Umbilical cord (tissue), 2 donors: ENCODE data around the gene MMEL1. TPM values are rescaled to one million over a fixed set of nuclear protein-coding genes. Genes with fewer than 3 reads are reported as not detected.
"Not testable (repeated sequence)": the region's sequence is repeated elsewhere in the genome, so short reads cannot be mapped to it uniquely, and the experiment has no call there.

Experiments
- DNase-seq: peaks from one replicate; pipeline ENCODE4 v3.0.0-alpha.2; 2015; ENCODE audit warnings: low spot score
- total RNA-seq: library from RNA; depleted of rRNA; stranded (reverse); fragments of >200 nt; gene quantifications from one replicate; pipeline ENCODE4 v1.2.3, GENCODE V29; 2014; ENCODE audit warnings: low replicate concordance; ENCODE audit not compliant: insufficient read depth

Gene MMEL1, protein sequence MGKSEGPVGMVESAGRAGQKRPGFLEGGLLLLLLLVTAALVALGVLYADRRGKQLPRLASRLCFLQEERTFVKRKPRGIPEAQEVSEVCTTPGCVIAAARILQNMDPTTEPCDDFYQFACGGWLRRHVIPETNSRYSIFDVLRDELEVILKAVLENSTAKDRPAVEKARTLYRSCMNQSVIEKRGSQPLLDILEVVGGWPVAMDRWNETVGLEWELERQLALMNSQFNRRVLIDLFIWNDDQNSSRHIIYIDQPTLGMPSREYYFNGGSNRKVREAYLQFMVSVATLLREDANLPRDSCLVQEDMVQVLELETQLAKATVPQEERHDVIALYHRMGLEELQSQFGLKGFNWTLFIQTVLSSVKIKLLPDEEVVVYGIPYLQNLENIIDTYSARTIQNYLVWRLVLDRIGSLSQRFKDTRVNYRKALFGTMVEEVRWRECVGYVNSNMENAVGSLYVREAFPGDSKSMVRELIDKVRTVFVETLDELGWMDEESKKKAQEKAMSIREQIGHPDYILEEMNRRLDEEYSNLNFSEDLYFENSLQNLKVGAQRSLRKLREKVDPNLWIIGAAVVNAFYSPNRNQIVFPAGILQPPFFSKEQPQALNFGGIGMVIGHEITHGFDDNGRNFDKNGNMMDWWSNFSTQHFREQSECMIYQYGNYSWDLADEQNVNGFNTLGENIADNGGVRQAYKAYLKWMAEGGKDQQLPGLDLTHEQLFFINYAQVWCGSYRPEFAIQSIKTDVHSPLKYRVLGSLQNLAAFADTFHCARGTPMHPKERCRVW
- not detected for total RNA-seq

DNA sequence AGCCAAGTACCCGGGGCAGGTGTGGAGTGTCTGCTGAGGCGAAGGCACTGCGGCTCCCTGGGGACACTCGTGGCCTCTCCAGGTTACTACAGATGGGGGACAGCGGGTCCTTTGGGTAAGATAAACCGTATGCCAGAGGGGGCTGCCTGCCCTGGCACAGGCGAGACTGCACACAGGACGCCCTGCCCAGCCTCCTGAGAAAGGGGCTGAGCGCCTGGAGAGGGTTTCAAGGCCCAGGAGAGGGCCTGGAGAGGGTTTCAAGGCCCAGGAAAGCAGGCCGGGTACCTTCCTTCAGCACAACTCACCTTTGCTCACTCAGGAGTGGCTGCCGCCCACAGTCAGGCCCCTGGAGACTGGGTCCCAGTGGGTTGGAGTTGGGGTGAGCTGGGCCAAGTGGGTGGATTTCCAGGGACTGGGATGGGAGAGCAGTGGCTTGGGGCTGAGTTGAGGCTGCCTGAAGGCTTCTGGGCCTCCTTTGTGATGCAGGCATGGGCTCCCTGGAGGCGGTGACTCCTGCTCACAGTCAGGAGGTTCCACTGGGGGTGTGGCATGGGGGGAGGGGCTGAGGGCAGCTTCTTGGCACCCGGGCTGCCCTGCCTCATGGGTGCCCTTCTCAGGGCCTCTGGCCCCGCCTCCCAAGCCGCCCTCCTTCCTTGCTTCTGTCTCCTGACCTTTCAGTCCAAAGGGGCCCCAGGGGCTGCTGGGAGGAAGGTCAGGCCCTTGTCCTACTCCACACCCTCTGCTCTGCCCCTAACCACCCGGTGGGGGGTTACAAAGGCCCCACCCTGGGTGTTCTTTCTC lies at the start of gene MMEL1:
Gene MMEL1 (minus strand): TSS at position 456 of the 801 bp plus-strand sequence. CDS start 3,532 bp downstream, outside the sequence.
- DNase-seq: no peak

DNA sequence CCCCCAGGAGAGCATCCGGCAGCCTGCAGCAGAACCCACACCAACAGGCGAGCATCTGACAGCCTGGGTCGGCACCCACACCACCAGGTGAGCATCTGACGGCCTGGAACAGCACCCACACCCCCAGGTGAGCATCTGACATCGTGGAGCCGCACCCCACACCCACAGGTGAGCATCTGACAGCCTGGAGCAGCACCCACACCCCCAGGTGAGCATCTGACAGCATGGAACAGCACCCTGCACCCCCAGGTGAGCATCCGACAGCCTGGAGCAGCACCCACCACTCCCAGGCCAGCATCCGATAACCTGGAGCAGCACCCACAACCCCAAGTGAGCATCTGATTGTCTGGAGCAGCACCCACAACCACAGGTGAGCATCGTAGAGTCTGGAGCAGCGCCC lies 43.9 kb upstream of the MMEL1 start:
- DNase-seq: not testable (repeated sequence)

DNA sequence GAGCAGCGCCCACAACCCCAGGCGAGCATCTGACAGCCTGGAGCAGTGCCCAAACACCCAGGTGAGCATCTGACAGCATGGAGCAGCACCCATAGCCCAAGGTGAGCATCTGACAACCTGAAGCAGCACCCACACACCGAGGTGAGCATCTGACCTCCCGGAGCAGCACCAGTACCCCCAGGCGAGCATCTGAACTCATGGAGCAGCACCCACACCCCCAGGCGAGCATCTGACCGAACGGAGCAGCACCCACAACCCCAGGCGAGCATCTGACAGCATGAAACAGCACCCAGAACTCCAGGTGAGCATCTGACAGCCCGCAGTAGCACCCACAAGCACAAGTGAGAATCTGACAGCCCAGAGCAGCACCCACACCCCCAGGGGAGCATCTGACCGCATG lies 38.8 kb upstream of the MMEL1 start:
- not testable (repeated sequence) for DNase-seq

DNA sequence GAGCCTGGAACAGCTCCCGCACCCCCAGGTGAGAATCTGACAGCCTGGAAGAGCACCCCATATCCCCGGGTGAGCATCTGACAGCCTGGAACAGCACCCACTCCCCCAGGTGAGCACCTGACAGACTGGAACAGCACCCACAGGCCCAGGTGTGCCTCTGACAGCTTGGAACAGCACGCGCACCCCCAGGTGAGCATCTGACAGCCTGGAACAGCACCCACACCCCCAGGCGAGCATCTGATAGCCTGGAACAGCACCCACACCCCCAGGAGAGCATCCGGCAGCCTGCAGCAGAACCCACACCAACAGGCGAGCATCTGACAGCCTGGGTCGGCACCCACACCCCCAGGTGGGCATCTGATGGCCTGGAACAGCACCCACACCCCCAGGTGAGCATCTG lies 27.0 kb upstream of the MMEL1 start:
- not testable (repeated sequence) for DNase-seq

DNA sequence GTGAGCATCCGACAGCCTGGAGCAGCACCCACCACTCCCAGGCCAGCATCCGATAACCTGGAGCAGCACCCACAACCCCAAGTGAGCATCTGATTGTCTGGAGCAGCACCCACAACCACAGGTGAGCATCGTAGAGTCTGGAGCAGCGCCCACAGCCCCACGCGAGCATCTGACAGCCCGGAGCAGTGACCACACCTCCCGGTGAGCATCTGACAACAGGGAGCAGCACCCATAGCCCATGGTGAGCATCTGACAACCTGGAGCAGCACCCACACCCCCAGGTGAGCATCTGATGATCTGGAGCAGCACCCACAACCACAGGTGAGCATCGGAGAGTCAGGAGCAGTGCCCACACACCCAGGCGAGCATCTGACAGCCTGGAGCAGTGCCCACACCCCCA lies 25.1 kb upstream of the MMEL1 start:
- DNase-seq: not testable (repeated sequence)

DNA sequence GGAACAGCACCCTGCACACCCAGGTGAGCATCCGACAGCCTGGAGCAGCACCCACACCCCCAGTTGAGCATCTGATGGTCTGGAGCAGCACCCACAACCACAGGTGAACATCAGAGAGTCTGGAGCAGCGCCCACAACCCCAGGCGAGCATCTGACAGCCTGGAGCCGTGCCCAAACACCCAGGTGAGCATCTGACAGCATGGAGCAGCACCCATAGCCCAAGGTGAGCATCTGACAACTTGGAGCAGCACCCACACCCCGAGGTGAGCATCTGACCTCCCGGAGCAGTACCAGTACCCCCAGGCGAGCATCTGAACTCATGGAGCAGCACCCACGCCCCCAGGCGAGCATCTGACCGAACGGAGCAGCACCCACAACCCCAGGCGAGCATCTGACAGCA lies 24.3 kb upstream of the MMEL1 start:
- DNase-seq: not testable (repeated sequence)

DNA sequence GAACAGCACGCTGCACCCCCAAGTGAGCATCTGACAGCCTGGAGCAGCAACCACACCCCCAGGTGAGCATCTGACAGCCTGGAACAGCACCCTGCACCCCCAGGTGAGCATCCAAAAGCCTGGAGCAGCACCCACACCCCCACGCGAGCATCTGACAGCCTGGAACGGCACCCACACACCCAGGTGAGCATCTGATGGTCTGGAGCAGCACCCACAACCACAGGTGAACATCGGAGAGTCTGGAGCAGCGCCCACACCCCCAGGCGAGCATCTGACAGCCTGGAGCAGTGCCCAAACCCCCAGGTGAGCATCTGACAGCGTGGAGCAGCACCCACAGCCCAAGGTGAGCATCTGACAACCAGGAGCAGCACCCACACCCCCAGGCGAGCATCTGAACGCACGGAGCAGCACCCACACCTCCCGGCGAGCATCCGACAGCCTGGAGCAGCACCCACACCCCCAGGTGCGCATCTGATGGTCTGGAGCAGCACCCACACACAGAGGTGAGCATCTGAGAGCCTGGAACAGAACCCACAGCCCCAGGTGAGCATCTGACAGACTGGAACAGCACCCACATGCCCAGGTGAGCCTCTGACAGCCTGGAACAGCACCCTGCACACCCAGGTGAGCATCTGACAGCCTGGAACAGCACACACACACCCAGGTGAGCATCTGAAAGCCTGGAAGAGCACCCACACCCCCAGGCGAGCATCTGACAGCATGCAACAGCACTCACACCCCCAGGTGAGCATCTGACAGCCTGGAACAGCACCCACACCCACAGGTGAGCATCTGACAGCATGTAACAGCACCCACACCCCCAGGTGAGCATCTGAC lies 23.0 kb upstream of the MMEL1 start:
- not testable (repeated sequence) for DNase-seq

DNA sequence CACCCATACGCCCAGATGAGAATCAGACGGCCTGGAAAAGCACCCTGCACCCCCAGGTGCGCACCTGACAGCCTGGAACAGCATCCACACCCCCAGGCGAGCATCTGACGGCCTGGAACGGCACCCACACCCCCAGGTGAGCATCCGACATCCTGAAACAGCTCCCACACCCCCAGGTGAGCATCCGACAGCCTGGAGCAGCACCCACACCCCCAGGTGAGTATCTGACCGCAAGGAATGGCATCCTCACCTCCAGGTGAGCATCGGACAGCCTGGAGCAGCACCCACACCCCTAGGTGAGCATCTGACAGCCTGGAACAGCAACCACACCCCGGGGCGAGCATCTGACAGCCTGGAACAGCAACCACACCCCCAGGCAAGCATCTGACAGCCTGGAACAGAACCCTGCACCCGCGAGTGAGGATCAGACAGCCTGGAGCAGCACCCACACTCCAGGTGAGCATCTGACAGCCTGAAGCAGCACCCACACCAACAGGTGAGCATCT lies 21.7 kb upstream of the MMEL1 start:
- DNase-seq: not testable (repeated sequence)

DNA sequence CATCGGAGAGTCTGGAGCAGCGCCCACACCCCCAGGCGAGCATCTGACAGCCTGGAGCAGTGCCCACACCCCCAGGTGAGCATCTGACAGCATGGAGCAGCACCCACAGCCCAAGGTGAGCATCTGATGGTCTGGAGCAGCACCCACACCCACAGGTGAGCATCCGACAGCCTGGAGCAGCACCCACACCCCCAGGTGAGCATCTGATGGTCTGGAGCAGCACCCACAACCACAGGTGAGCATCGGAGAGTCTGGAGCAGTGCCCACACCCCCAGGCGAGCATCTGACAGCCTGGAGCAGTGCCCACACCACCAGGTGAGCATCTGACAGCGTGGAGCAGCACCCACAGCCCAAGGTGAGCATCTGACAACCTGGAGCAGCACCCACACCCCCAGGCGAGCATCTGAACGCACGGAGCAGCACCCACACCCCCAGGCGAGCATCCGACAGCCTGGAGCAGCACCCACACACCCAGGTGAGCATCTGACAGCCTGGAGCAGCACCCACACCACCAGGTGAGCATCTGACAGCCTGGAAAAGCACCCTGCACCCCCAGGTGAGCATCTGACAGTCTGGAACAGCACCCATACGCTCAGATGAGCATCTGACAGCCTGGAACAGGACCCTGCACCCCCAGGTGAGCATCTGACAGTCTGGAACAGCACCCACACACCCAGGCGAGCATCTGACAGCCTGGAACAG lies 21.1 kb upstream of the MMEL1 start:
- not testable (repeated sequence) for DNase-seq

DNA sequence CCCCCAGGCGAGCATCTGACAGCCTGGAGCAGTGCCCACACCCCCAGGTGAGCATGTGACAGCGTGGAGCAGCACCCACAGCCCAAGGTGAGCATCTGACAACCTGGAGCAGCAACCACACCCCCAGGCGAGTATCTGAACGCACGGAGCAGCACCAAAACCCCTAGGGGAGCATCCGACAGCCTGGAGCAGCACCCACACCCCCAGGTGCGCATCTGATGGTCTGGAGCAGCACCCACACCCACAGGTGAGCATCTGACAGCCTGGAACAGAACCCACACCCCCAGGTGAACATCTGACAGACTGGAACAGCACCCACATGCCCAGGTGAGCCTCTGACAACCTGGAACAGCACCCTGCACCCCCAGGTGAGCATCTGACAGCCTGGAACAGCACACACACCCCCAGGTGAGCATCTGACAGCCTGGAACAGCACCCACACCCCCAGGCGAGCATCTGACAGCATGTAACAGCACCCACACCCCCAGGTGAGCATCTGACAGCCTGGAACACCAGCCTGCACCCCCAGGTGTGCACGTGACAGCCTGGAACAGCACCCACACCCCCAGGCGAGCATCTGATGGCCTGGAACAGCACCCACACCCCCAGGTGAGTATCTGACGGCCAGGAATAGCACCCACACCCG lies 20.2 kb upstream of the MMEL1 start:
- DNase-seq: not testable (repeated sequence)

DNA sequence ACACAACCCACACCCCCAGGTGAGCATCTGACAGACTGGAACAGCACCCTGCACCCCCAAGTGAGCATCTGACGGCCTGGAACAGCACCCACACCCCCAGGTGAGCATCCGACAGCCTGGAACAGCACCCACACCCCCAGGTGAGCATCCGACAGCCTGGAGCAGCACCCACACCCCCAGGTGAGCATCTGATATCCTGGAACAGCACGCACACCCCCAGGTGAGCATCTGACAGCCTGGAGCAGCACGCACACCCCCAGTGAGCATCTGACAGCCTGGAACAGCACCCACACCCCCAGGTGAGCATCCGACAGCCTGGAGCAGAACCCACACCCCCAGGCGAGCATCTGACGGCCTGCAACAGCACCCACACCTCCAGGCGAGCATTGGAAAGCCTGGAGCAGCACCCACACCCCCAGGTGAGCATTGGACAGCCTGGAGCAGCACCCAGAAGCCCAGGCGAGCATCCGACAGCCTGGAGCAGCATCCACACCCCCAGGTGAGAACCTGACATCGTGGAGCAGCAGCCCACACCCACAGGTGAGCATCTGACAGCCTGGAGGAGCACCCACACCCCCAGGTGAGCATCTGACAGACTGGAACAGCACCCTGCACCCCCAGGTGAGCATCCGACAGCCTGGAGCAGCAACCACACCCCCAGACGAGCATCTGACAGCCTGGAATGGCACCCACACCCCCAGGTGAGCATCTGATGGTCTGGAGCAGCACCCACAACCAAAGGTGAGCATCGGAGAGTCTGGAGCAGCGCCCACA lies 19.5 kb upstream of the MMEL1 start:
- DNase-seq: not testable (repeated sequence)

DNA sequence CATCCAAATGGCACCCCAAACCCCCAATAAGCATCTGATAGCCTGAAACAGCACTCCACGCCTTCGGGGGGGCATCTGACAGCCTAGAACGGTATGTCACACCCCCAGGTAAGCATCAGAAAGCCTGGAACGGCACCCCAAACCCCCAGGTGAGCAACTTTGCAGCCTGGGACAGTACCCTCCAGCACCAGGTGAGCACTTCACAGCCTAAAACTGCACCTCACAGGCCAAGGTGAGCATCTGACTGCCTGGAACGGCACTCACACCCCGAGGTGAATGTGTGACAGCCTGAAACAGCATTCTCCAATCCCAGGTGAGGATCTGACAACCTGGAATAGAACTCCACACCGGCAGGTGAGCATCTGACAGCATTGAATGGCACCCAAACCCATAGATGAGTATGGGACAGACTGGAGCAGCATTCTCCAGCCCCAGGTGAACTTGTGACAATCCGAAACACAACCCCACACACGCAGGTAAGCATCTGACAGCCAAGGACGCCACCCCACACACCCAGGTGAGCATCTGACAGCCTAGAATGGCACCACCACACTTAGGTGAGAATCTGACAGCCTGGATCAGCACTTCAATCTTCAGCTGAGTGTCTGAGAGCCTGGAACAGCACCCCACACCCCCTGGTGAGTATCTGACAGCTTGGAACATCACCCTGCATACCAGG lies 18.3 kb upstream of the MMEL1 start:
- DNase-seq: no peak

DNA sequence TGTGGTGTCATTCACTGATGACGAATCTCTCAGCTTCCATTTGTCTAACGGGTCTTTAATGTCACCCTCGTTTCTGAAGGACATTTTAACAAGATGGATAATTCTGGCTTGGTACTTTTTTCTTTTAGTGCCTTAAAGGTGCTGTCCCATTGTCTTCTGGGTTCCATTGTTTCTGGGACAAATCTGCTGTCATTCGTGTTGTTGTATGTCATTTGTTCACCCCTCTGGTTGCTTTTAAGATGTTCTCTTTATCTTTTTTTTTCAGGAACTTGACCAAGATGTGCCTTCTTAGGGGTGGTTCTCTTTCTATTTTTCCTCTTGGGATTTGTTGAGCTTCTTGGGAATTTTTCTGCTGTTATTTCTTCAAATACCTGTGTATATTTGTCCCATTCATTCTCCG lies 14.0 kb upstream of the MMEL1 start:
- no peak for DNase-seq

DNA sequence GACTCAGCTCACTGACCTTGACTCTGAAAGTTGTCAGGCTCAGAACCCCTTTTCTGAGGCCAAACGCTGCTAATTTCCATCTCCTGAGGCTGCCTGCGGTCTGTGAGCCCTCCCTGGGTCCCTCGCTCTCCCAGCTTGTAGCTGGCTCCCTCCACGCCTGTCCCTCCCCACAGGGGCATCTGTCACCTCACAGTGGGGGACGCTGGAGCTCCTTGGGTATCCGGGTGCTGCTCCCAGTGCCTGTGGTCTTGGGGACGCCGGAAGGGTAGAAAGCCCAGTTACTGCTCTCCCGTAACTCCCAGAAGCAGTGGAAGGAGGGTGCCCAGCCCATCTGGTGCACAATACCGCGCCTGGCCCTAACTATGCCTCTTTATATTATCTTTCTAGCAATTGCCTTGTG lies 13.0 kb upstream of the MMEL1 start:
- DNase-seq: no peak

DNA sequence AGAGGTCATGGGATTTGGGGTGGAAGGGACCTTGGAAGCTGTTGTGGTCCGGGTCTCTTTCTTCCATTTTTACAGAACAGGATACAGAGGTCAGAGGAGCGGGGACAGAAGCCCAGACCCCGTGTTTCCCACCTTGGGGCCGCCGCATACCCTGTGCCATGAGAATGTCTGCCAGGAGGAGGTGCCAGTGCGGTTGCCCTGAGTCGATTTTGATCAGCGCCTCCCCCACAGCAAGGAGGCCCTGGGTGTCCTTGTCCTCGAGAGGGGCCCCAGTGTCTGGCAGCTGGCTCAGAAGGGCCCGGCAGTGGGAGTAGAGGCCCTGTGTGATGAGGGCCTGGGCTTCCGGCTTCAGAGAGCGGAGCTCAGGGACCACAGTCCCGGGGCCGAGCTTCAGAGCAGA lies 12.3 kb upstream of the MMEL1 start:
- no peak for DNase-seq

DNA sequence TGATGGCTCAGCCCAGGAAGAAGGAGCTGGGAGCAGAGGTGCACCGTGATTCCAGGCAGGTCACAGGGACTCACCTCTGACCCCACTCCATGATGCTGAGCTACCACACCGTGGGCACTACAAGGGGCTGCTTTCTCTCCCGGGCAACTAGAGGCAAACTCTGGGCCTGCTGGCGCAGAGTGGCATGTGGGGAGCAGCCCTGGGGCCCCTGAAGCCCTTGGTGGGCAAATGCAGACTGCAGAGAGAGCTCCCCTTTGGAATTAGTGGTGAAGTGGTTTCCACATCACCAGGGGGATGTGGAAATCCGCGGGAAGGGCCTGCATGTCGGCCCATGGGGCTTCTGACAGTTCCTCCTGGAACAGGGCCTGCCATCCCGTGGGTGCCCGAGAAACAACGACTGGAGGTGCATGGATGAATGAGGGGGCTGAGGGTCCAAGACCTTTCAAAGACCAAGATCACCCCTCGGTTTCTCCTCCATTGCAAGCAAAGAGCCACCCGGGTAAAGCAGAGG lies 11.8 kb upstream of the MMEL1 start:
- no peak for DNase-seq

DNA sequence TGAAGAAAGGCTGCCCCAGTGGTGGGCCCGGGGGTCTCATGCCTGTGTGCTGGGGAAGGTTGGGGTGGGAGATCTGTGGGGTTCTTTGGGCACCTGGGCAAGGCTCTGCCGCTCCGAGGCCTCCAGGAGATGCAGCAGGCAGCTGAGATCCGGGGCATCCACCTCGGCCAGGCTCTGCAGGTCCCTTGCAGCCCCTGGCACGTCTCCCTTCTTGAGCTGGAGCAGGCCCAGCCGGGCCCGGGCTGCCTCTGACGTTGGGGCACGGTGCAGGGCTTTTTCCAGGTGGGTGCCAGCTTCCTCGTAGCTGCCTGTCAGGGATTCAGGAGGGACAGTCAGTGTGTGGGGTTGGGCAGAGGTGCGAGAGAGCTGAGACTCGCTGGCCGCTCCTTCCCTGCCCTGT lies 11.4 kb upstream of the MMEL1 start:
- DNase-seq: no peak
